T-helper 1 cell treated with Interleukin-12 subunit alpha and Interleukin-12 subunit beta and Interleukin-4 antibody, amounts not matched to agents 30 μg/mL and 1 μg/mL, for 36 hours (primary cell): ENCODE data around the gene RREB1.

ENCODE experiments used
- H3K27ac Mint-ChIP-seq: one replicate; pipeline ENCODE4 v1.8.0; 2021; ENCODE audit warnings: mild to moderate bottlenecking, mixed read lengths
- H3K27me3 Mint-ChIP-seq: one replicate; pipeline ENCODE4 v1.8.0; 2021; ENCODE audit warnings: low read depth, mixed read lengths
- H3K36me3 Mint-ChIP-seq: one replicate; pipeline ENCODE4 v1.8.0; 2021; ENCODE audit warnings: low read depth, mixed read lengths
- H3K4me1 Mint-ChIP-seq: one replicate; pipeline ENCODE4 v1.8.0; 2021; ENCODE audit warnings: low read depth, mixed read lengths
- H3K4me3 Mint-ChIP-seq: one replicate; pipeline ENCODE4 v1.8.0; 2021; ENCODE audit warnings: mild to moderate bottlenecking, moderate library complexity, mixed read lengths
- H3K9me3 Mint-ChIP-seq: one replicate; pipeline ENCODE4 v1.8.0; 2021; ENCODE audit warnings: mixed read lengths

RREB1 gene

GRCh38 chr6:7107578-7108195, at the start of gene RREB1:
Gene RREB1, plus strand, starts transcription at chr6:7107961. Its CDS starts 73,951 bp downstream, at chr6:7181912.
- Mint-ChIP-seq H3K27ac (peak within 1 kb of the TSS; percentile 90), H3K4me1 (peaks cover 29% of the 10 kb centered on the region), H3K36me3 (peaks cover 2% of the 10 kb centered on the region), H3K9me3 (no peaks in the 10 kb centered on the region), H3K27me3 (peaks cover 11% of the 10 kb centered on the region), H3K4me3 (peak within 1 kb of the TSS; percentile 91)

- Mint-ChIP-seq H3K27ac (no peak overlapping the region), H3K36me3 (no peaks in the 10 kb centered on the region), H3K4me1 (peaks cover 5% of the 10 kb centered on the region), H3K27me3 (peaks cover 57% of the 10 kb centered on the region), H3K9me3 (no peaks in the 10 kb centered on the region), H3K4me3 (no peak overlapping the region)
Measured at GRCh38 chr6:7058250-7058923, 49.4 kb upstream of the RREB1 start.

- Mint-ChIP-seq H3K36me3 (no peaks in the 10 kb centered on the region), H3K27me3 (peaks cover 56% of the 10 kb centered on the region), H3K4me1 (peaks cover 5% of the 10 kb centered on the region), H3K4me3 (no peak overlapping the region), H3K9me3 (no peaks in the 10 kb centered on the region), H3K27ac (no peak overlapping the region)
Measured at GRCh38 chr6:7060769-7061516, 46.8 kb upstream of the RREB1 start.

- no peaks in the 10 kb centered on the region for H3K36me3 Mint-ChIP-seq
- no peak overlapping the region for H3K4me3 Mint-ChIP-seq
- peaks cover 50% of the 10 kb centered on the region for H3K27me3 Mint-ChIP-seq
- peaks cover 5% of the 10 kb centered on the region for H3K4me1 Mint-ChIP-seq
- no peak overlapping the region for H3K27ac Mint-ChIP-seq
- H3K9me3 Mint-ChIP-seq, result no peaks in the 10 kb centered on the region
Measured at GRCh38 chr6:7062451-7063162, 45.2 kb upstream of the RREB1 start.

GRCh38 chr6:7067305-7067704, 40.5 kb upstream of the RREB1 start:
- peaks cover 51% of the 10 kb centered on the region for H3K27me3 Mint-ChIP-seq
- H3K4me3 Mint-ChIP-seq, result no peak overlapping the region
- no peaks in the 10 kb centered on the region for H3K36me3 Mint-ChIP-seq
- H3K27ac Mint-ChIP-seq, result no peak overlapping the region
- no peaks in the 10 kb centered on the region for H3K9me3 Mint-ChIP-seq
- no peaks in the 10 kb centered on the region for H3K4me1 Mint-ChIP-seq

GRCh38 chr6:7071405-7071804, 36.4 kb upstream of the RREB1 start:
- Mint-ChIP-seq H3K4me1 (peaks cover 9% of the 10 kb centered on the region), H3K27ac (no peak overlapping the region), H3K36me3 (no peaks in the 10 kb centered on the region), H3K9me3 (no peaks in the 10 kb centered on the region), H3K4me3 (no peak overlapping the region), H3K27me3 (peaks cover 65% of the 10 kb centered on the region)

GRCh38 chr6:7073082-7073820, 34.5 kb upstream of the RREB1 start:
- Mint-ChIP-seq H3K9me3 (no peaks in the 10 kb centered on the region), H3K27me3 (peaks cover 73% of the 10 kb centered on the region)

GRCh38 chr6:7073821-7074525, 33.8 kb upstream of the RREB1 start:
- Mint-ChIP-seq H3K36me3 (no peaks in the 10 kb centered on the region), H3K27ac (no peak overlapping the region), H3K9me3 (no peaks in the 10 kb centered on the region), H3K27me3 (peaks cover 78% of the 10 kb centered on the region), H3K4me1 (peaks cover 9% of the 10 kb centered on the region), H3K4me3 (no peak overlapping the region)

More at GRCh38 chr6:7073082-7073820, 34.5 kb upstream of the RREB1 start:
- H3K4me1 Mint-ChIP-seq, result peaks cover 9% of the 10 kb centered on the region
- H3K4me3 Mint-ChIP-seq, result no peak overlapping the region
- no peak overlapping the region for H3K27ac Mint-ChIP-seq
- H3K36me3 Mint-ChIP-seq, result no peaks in the 10 kb centered on the region

- H3K9me3 Mint-ChIP-seq, result no peaks in the 10 kb centered on the region
- H3K27me3 Mint-ChIP-seq, result peaks cover 79% of the 10 kb centered on the region
- H3K4me1 Mint-ChIP-seq, result peaks cover 9% of the 10 kb centered on the region
- no peak overlapping the region for H3K27ac Mint-ChIP-seq
- H3K36me3 Mint-ChIP-seq, result no peaks in the 10 kb centered on the region
- no peak overlapping the region for H3K4me3 Mint-ChIP-seq
Measured at GRCh38 chr6:7074870-7075269, 32.9 kb upstream of the RREB1 start.

GRCh38 chr6:7075341-7076000, 32.3 kb upstream of the RREB1 start:
- H3K4me1 Mint-ChIP-seq, result peaks cover 9% of the 10 kb centered on the region
- peaks cover 79% of the 10 kb centered on the region for H3K27me3 Mint-ChIP-seq
- H3K4me3 Mint-ChIP-seq, result no peak overlapping the region
- no peaks in the 10 kb centered on the region for H3K36me3 Mint-ChIP-seq
- no peak overlapping the region for H3K27ac Mint-ChIP-seq
- no peaks in the 10 kb centered on the region for H3K9me3 Mint-ChIP-seq

GRCh38 chr6:7077856-7078255, 29.9 kb upstream of the RREB1 start:
- no peak overlapping the region for H3K4me3 Mint-ChIP-seq
- peaks cover 73% of the 10 kb centered on the region for H3K27me3 Mint-ChIP-seq
- no peaks in the 10 kb centered on the region for H3K36me3 Mint-ChIP-seq
- no peak overlapping the region for H3K27ac Mint-ChIP-seq
- H3K9me3 Mint-ChIP-seq, result no peaks in the 10 kb centered on the region
- H3K4me1 Mint-ChIP-seq, result peaks cover 9% of the 10 kb centered on the region

- H3K36me3 Mint-ChIP-seq, result no peaks in the 10 kb centered on the region
- H3K4me1 Mint-ChIP-seq, result peaks cover 3% of the 10 kb centered on the region
- no peak overlapping the region for H3K4me3 Mint-ChIP-seq
- no peaks in the 10 kb centered on the region for H3K9me3 Mint-ChIP-seq
- no peak overlapping the region for H3K27ac Mint-ChIP-seq
- peaks cover 73% of the 10 kb centered on the region for H3K27me3 Mint-ChIP-seq
Measured at GRCh38 chr6:7078856-7079255, 28.9 kb upstream of the RREB1 start.

GRCh38 chr6:7080311-7080710, 27.4 kb upstream of the RREB1 start:
- Mint-ChIP-seq H3K27ac (no peak overlapping the region), H3K9me3 (no peaks in the 10 kb centered on the region), H3K36me3 (no peaks in the 10 kb centered on the region), H3K4me3 (no peak overlapping the region), H3K4me1 (no peaks in the 10 kb centered on the region), H3K27me3 (peaks cover 75% of the 10 kb centered on the region)
